Measurements from ENCODE around the gene HFM1. TPM values are rescaled to one million over a fixed set of nuclear protein-coding genes. Genes with fewer than 3 reads are reported as not detected.
A peak's percentile ranks its signal among the peaks of the same experiment; 100 is the strongest.
"Not testable (repeated sequence)": the region's sequence is repeated elsewhere in the genome, so short reads cannot be mapped to it uniquely, and the experiment has no call there.

HFM1 gene
- total RNA-seq, 8 experiments from 2014 or later = 0.46 to 27.5 (median 10.7) TPM

- ATAC-seq (replicated peaks in 6 of 8) = no peak
- 76 to 100% (median 99%) methylated on average over 1 to 7 of the region's 7 CpGs; no CpG with 5 or more reads in 3 of the 10 experiments for WGBS, 10 experiments
- Histone ChIP-seq H3K4me3 (no peak overlapping the region), H3K27ac (no peak overlapping the region), H3K4me1 (replicated peaks in 1 of 2) (no peaks in the 10 kb centered on the region)
- in situ Hi-C loops (cut with MboI; ENCODE audit: low pct_unique_long_range_greater_than_20kb in 2 of 9, low sequenced_read_pairs in 9 of 9, unreplicated experiment in 9 of 9) = no loop called here
Measured at GRCh38 chr1:91338501-91338900, 66.1 kb downstream of the HFM1 start.

- no peak overlapping the region for H3K27ac ChIP-seq
- in situ Hi-C loops (cut with MboI; ENCODE audit: low pct_unique_long_range_greater_than_20kb in 2 of 9, low sequenced_read_pairs in 9 of 9, unreplicated experiment in 9 of 9) = no loop called here
- 0 to 89% (median 67%) methylated on average over 1 to 2 of the region's 2 CpGs; no CpG with 5 or more reads in 5 of the 10 experiments for WGBS, 10 experiments
- no peak overlapping the region for H3K4me3 ChIP-seq
- ATAC-seq (replicated peaks in 6 of 8) = peak in 5 of 8 experiments; percentile 52 to 74 (median 63)
- no peaks in the 10 kb centered on the region for H3K4me1 ChIP-seq (replicated peaks in 1 of 2)
Measured at GRCh38 chr1:91335603-91336002, 69.0 kb downstream of the HFM1 start.

- 14 to 94% (median 83%) methylated on average over 1 to 4 of the region's 4 CpGs; no CpG with 5 or more reads in 1 of the 10 experiments for WGBS, 10 experiments
- ATAC-seq (replicated peaks in 6 of 8) = no peak
- in situ Hi-C loops (cut with MboI; ENCODE audit: low pct_unique_long_range_greater_than_20kb in 2 of 9, low sequenced_read_pairs in 9 of 9, unreplicated experiment in 9 of 9) = no loop called here
- Histone ChIP-seq H3K4me1 (replicated peaks in 1 of 2) (no peaks in the 10 kb centered on the region), H3K4me3 (no peak overlapping the region), H3K27ac (no peak overlapping the region)
Measured at GRCh38 chr1:91334856-91335255, 69.8 kb downstream of the HFM1 start.

GRCh38 chr1:91325456-91325855, 79.2 kb downstream of the HFM1 start:
- WGBS, 10 experiments = 65 to 100% (median 100%) methylated on average over 1 to 2 of the region's 2 CpGs; no CpG with 5 or more reads in 2 of the 10 experiments
- H3K4me1 ChIP-seq (replicated peaks in 1 of 2) = no peaks in the 10 kb centered on the region
- no peak overlapping the region for H3K27ac ChIP-seq
- no peak overlapping the region for H3K4me3 ChIP-seq
- no peak for ATAC-seq (replicated peaks in 6 of 8)
- in situ Hi-C loops (cut with MboI; ENCODE audit: low pct_unique_long_range_greater_than_20kb in 2 of 9, low sequenced_read_pairs in 9 of 9, unreplicated experiment in 9 of 9) = no loop called here

GRCh38 chr1:91314643-91315042, 90.0 kb downstream of the HFM1 start:
- in situ Hi-C loops (cut with MboI; ENCODE audit: low pct_unique_long_range_greater_than_20kb in 2 of 9, low sequenced_read_pairs in 9 of 9, unreplicated experiment in 9 of 9) = no loop called here
- 0 to 97% (median 51%) methylated on average over 1 to 2 of the region's 2 CpGs; no CpG with 5 or more reads in 2 of the 10 experiments for WGBS, 10 experiments
- no peak for ATAC-seq (replicated peaks in 6 of 8)

GRCh38 chr1:91311672-91312071, 93.0 kb downstream of the HFM1 start:
- Histone ChIP-seq H3K27ac (no peak overlapping the region), H3K4me1 (replicated peaks in 1 of 2) (no peaks in the 10 kb centered on the region), H3K4me3 (no peak overlapping the region)
- 80 to 92% (median 88%) methylated on average over 2 of the region's 2 CpGs; no CpG with 5 or more reads in 6 of the 10 experiments for WGBS, 10 experiments
- in situ Hi-C loops (cut with MboI; ENCODE audit: low pct_unique_long_range_greater_than_20kb in 2 of 9, low sequenced_read_pairs in 9 of 9, unreplicated experiment in 9 of 9) = no loop called here
- ATAC-seq (replicated peaks in 6 of 8) = no peak

More at GRCh38 chr1:91314643-91315042, 90.0 kb downstream of the HFM1 start:
- Histone ChIP-seq H3K4me3 (no peak overlapping the region), H3K4me1 (replicated peaks in 1 of 2) (no peaks in the 10 kb centered on the region), H3K27ac (no peak overlapping the region)

- Histone ChIP-seq H3K27ac (no peak overlapping the region), H3K4me3 (no peak overlapping the region), H3K4me1 (replicated peaks in 1 of 2) (no peaks in the 10 kb centered on the region)
- ATAC-seq (replicated peaks in 6 of 8) = no peak
- in situ Hi-C loops (cut with MboI; ENCODE audit: low pct_unique_long_range_greater_than_20kb in 2 of 9, low sequenced_read_pairs in 9 of 9, unreplicated experiment in 9 of 9) = no loop called here
Measured at GRCh38 chr1:91308544-91308943, 96.1 kb downstream of the HFM1 start.

- Histone ChIP-seq H3K4me1 (replicated peaks in 1 of 2) (no peaks in the 10 kb centered on the region), H3K27ac (no peak overlapping the region), H3K4me3 (no peak overlapping the region)
- 0 to 100% (median 91%) methylated on average over 1 of the region's 1 CpG for WGBS, 10 experiments
- no peak for ATAC-seq (replicated peaks in 6 of 8)
- in situ Hi-C loops (cut with MboI; ENCODE audit: low pct_unique_long_range_greater_than_20kb in 2 of 9, low sequenced_read_pairs in 9 of 9, unreplicated experiment in 9 of 9) = no loop called here
Measured at GRCh38 chr1:91307784-91308409, 96.7 kb downstream of the HFM1 start.

- WGBS, 10 experiments = 0 to 100% (median 80%) methylated on average over 1 of the region's 1 CpG; no CpG with 5 or more reads in 1 of the 10 experiments
- Histone ChIP-seq H3K4me1 (replicated peaks in 1 of 2) (no peaks in the 10 kb centered on the region), H3K27ac (no peak overlapping the region), H3K4me3 (no peak overlapping the region)
- in situ Hi-C loops (cut with MboI; ENCODE audit: low pct_unique_long_range_greater_than_20kb in 2 of 9, low sequenced_read_pairs in 9 of 9, unreplicated experiment in 9 of 9) = no loop called here
- no peak for ATAC-seq (replicated peaks in 6 of 8)
Measured at GRCh38 chr1:91303165-91303564, 101.5 kb downstream of the HFM1 start.

- WGBS, 10 experiments = 40% methylated on average over 2 of the region's 47 CpGs; no CpG with 5 or more reads in 9 of the 10 experiments
- H3K4me1 ChIP-seq (replicated peaks in 1 of 2); H3K4me3 ChIP-seq; H3K27ac ChIP-seq; ATAC-seq (replicated peaks in 6 of 8): not testable (repeated sequence)
- in situ Hi-C loops (cut with MboI; ENCODE audit: low pct_unique_long_range_greater_than_20kb in 2 of 9, low sequenced_read_pairs in 9 of 9, unreplicated experiment in 9 of 9) = loop anchor here in 2 of 9 experiments (25.0 kb wide), 2 partner anchors 123 to 648 kb away; partner anchors contain the start of genes BRDT (in 1 of the 2) and HFM1 (in 1 of the 2)
Measured at GRCh38 chr1:91288843-91289553, 115.6 kb downstream of the HFM1 start.

GRCh38 chr1:91286962-91287317, 117.7 kb downstream of the HFM1 start:
- H3K4me3 ChIP-seq; ATAC-seq (replicated peaks in 6 of 8); H3K4me1 ChIP-seq (replicated peaks in 1 of 2); H3K27ac ChIP-seq: not testable (repeated sequence)
- in situ Hi-C loops (cut with MboI; ENCODE audit: low pct_unique_long_range_greater_than_20kb in 2 of 9, low sequenced_read_pairs in 9 of 9, unreplicated experiment in 9 of 9) = loop anchor here in 2 of 9 experiments (25.0 kb wide), 2 partner anchors 125 to 650 kb away; partner anchors contain the start of genes BRDT (in 1 of the 2) and HFM1 (in 1 of the 2)
- no CpG with 5 or more reads among the region's 13 CpGs for WGBS, 10 experiments

GRCh38 chr1:91286259-91286961, 118.2 kb downstream of the HFM1 start:
- not testable (repeated sequence) for ATAC-seq (replicated peaks in 6 of 8); H3K4me1 ChIP-seq (replicated peaks in 1 of 2)
- in situ Hi-C loops (cut with MboI; ENCODE audit: low pct_unique_long_range_greater_than_20kb in 2 of 9, low sequenced_read_pairs in 9 of 9, unreplicated experiment in 9 of 9) = loop anchor here in 2 of 9 experiments (25.0 kb wide), 2 partner anchors 126 to 651 kb away; partner anchors contain the start of genes BRDT (in 1 of the 2) and HFM1 (in 1 of the 2)
- H3K27ac ChIP-seq = peak overlapping the region in 1 of 2 donors; percentile 74
- peak overlapping the region in 2 of 5 donors; percentile 8 to 34 for H3K4me3 ChIP-seq
- WGBS, 10 experiments = 52 to 100% (median 80%) methylated on average over 1 to 4 of the region's 19 CpGs; no CpG with 5 or more reads in 5 of the 10 experiments

GRCh38 chr1:91283421-91283726, 121.3 kb downstream of the HFM1 start:
- peak in 3 of 8 experiments; percentile 12 to 23 (median 22) for ATAC-seq (replicated peaks in 6 of 8)
- H3K27ac ChIP-seq = no peak overlapping the region
- in situ Hi-C loops (cut with MboI; ENCODE audit: low pct_unique_long_range_greater_than_20kb in 2 of 9, low sequenced_read_pairs in 9 of 9, unreplicated experiment in 9 of 9) = loop anchor here in 2 of 9 experiments (25.0 kb wide), 2 partner anchors 129 to 654 kb away; partner anchors contain the start of genes BRDT (in 1 of the 2) and HFM1 (in 1 of the 2)
- H3K4me3 ChIP-seq = no peak overlapping the region
- 71 to 100% (median 98%) methylated on average over 1 to 2 of the region's 2 CpGs; no CpG with 5 or more reads in 4 of the 10 experiments for WGBS, 10 experiments
- no peaks in the 10 kb centered on the region for H3K4me1 ChIP-seq (replicated peaks in 1 of 2)
